GM23338 (cell line): ENCODE results near the gene TMEM270. TPM values are rescaled to one million over a fixed set of nuclear protein-coding genes. Genes with fewer than 3 reads are reported as not detected.

Experiments used
- ATAC-seq: fragments of 200-7000 bp; cut with Tn5 transposase; 3 replicates; pipeline ENCODE4 v1.9.1; 2020
- DNase-seq: peaks from one replicate; pipeline ENCODE4 v3.0.0-alpha.2; 2015; ENCODE audit warnings: low spot score
- H2AFZ ChIP-seq: fragments of 200-600 bp; sonication (generic); 2 replicates; pipeline ENCODE4 v1.8.0; 2016; ENCODE audit warnings: antibody characterized with exemption, mild to moderate bottlenecking, moderate library complexity
- H3F3A ChIP-seq: fragments of 200-600 bp; sonication (generic); replicated peaks from 2 replicates; pipeline ENCODE4 v1.8.0; 2017; ENCODE audit warnings: antibody characterized with exemption, mixed run types, low read depth
- H3K27ac ChIP-seq: fragments of 200-600 bp; sonication (generic); 2 replicates; pipeline ENCODE4 v1.6.1; 2016; ENCODE audit warnings: low read depth
- H3K27me3 ChIP-seq: fragments of 200-600 bp; sonication (generic); 2 replicates; pipeline ENCODE4 v1.8.0; 2016; ENCODE audit warnings: mild to moderate bottlenecking, mixed run types, moderate library complexity; ENCODE audit not compliant: insufficient read depth
- H3K36me3 ChIP-seq: fragments of 200-600 bp; sonication (generic); 2 replicates; pipeline ENCODE4 v1.8.0; 2016; ENCODE audit warnings: mild to moderate bottlenecking; ENCODE audit not compliant: insufficient read depth
- H3K4me1 ChIP-seq: fragments of 200-600 bp; sonication (generic); 2 replicates; pipeline ENCODE4 v1.8.0; 2016; ENCODE audit warnings: mild to moderate bottlenecking, moderate library complexity; ENCODE audit not compliant: insufficient read depth
- H3K4me2 ChIP-seq: fragments of 200-600 bp; sonication (generic); 2 replicates; pipeline ENCODE4 v1.7.1; 2017; ENCODE audit warnings: mixed run types
- H3K4me3 ChIP-seq: fragments of 200-600 bp; sonication (generic); 2 replicates; pipeline ENCODE4 v1.6.1; 2016; ENCODE audit warnings: mixed run types
- H3K79me2 ChIP-seq: fragments of 200-600 bp; sonication (generic); replicated peaks from 2 replicates; pipeline ENCODE4 v1.8.0; 2017; ENCODE audit warnings: mild to moderate bottlenecking; ENCODE audit not compliant: insufficient read depth
- H3K9me2 ChIP-seq: fragments of 200-600 bp; sonication (generic); 2 replicates; pipeline ENCODE4 v1.8.0; 2017; ENCODE audit not compliant: insufficient read depth
- H4K20me1 ChIP-seq: fragments of 200-600 bp; sonication (generic); replicated peaks from 2 replicates; pipeline ENCODE4 v1.8.0; 2017; ENCODE audit warnings: mild to moderate bottlenecking; ENCODE audit not compliant: insufficient read depth
- H3K27ac Mint-ChIP-seq: 2 replicates; pipeline ENCODE4 v1.8.0; 2020; ENCODE audit warnings: inconsistent platforms, mild to moderate bottlenecking, moderate library complexity, mixed read lengths
- H3K27me3 Mint-ChIP-seq: 3 replicates; pipeline ENCODE4 v1.8.0; 2022; ENCODE audit warnings: low read depth, mild to moderate bottlenecking, moderate library complexity, mixed read lengths, inconsistent platforms; ENCODE audit not compliant: insufficient read depth, poor library complexity
- H3K36me3 Mint-ChIP-seq: 3 replicates; pipeline ENCODE4 v1.8.0; 2021; ENCODE audit warnings: low read depth, mild to moderate bottlenecking, inconsistent platforms, moderate library complexity, mixed read lengths
- H3K4me1 Mint-ChIP-seq: 3 replicates; pipeline ENCODE4 v1.8.0; 2020; ENCODE audit warnings: mild to moderate bottlenecking, inconsistent platforms, mixed read lengths
- H3K4me3 Mint-ChIP-seq: 3 replicates; pipeline ENCODE4 v1.8.0; 2021; ENCODE audit warnings: moderate library complexity, mild to moderate bottlenecking, inconsistent platforms, mixed read lengths
- H3K9me3 Mint-ChIP-seq: 3 replicates; pipeline ENCODE4 v1.8.0; 2020; ENCODE audit warnings: moderate library complexity, mild to moderate bottlenecking, inconsistent platforms, mixed read lengths
- EZH2 ChIP-seq: fragments of 200-600 bp; sonication (generic); IDR thresholded peaks from one replicate; pipeline ENCODE4 v1.8.0; 2017; ENCODE audit warnings: antibody characterized with exemption, mild to moderate bottlenecking, low read depth; ENCODE audit not compliant: unreplicated experiment
- EZH2phosphoT487 ChIP-seq: fragments of 200-600 bp; sonication (generic); IDR thresholded peaks from one replicate; pipeline ENCODE4 v1.8.1; 2018; ENCODE audit warnings: antibody characterized with exemption; ENCODE audit not compliant: unreplicated experiment
- JUNB ChIP-seq: IDR thresholded peaks from one replicate; pipeline ENCODE4 v1.6.1; 2016; ENCODE audit warnings: antibody characterized with exemption; ENCODE audit not compliant: unreplicated experiment
- NANOG ChIP-seq: IDR thresholded peaks from 2 replicates; pipeline ENCODE4 v1.6.1; 2016; ENCODE audit warnings: antibody characterized with exemption, borderline replicate concordance
- POLR2AphosphoS5 ChIP-seq: IDR thresholded peaks from 2 replicates; pipeline ENCODE4 v1.6.1; 2016; ENCODE audit warnings: antibody characterized with exemption, low read depth
- ZNF114 ChIP-seq: fragments of 250-450 bp; sonication (Bioruptor Pico); IDR thresholded peaks from 2 replicates; pipeline ENCODE4 v1.5.0; 2020; ENCODE audit warnings: mild to moderate bottlenecking, moderate library complexity
- polyA plus RNA-seq: library from polyadenylated mRNA; unstranded; fragments of >200 nt; fragmentation: Nextera tagmentation; extraction: Ambion mirVana; gene quantifications from 2 replicates; pipeline ENCODE4 v1.2.1, GENCODE V29; 2016
- total RNA-seq: library from RNA; depleted of rRNA; stranded (reverse); fragments of >200 nt; shearing (Covaris generic); gene quantifications from 2 replicates; pipeline ENCODE4 v1.2.3, GENCODE V29; 2014
- TF ChIP-seq, protein P1 (sequence below): IDR thresholded peaks from one replicate; pipeline ENCODE4 v1.6.1; 2018; ENCODE audit warnings: antibody characterized with exemption; ENCODE audit not compliant: unreplicated experiment
- TF ChIP-seq, protein P2 (sequence below): IDR thresholded peaks from 2 replicates; pipeline ENCODE4 v1.6.1; 2016; ENCODE audit warnings: antibody characterized with exemption
- TF ChIP-seq, protein P3 (sequence below): fragments of 250-450 bp; sonication (Bioruptor Pico); IDR thresholded peaks from 2 replicates; pipeline ENCODE4 v1.5.0; 2020; ENCODE audit warnings: mild to moderate bottlenecking, moderate library complexity

TMEM270 gene
- total and polyA plus RNA-seq, 2 experiments from 2014 or later: not detected

DNA sequence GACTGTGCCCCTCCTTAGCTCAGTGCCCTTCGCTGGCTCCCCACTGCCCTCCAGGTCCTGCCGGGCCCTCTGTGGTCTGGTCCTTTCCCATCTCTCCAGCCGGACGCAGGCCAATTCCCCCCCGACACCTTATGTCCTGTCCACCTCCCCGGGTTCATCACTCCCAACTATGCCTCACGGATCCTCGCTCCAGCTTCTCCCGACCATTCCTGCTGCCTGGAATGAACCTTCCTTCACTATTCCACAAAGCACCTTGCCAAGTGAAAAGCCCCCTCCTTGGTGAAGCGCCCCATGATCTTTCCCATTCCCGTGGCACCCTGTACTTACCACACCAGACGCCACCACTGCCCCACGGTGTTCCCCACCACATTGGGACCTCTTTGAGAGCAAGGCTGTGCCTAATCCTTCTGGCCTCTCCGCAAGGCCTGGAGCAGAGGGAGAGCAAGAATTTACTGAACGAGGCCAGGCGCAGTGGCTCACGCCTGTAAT is 47.2 kb downstream of the TMEM270 start (continued):
- TF ChIP-seq, protein P1, sequence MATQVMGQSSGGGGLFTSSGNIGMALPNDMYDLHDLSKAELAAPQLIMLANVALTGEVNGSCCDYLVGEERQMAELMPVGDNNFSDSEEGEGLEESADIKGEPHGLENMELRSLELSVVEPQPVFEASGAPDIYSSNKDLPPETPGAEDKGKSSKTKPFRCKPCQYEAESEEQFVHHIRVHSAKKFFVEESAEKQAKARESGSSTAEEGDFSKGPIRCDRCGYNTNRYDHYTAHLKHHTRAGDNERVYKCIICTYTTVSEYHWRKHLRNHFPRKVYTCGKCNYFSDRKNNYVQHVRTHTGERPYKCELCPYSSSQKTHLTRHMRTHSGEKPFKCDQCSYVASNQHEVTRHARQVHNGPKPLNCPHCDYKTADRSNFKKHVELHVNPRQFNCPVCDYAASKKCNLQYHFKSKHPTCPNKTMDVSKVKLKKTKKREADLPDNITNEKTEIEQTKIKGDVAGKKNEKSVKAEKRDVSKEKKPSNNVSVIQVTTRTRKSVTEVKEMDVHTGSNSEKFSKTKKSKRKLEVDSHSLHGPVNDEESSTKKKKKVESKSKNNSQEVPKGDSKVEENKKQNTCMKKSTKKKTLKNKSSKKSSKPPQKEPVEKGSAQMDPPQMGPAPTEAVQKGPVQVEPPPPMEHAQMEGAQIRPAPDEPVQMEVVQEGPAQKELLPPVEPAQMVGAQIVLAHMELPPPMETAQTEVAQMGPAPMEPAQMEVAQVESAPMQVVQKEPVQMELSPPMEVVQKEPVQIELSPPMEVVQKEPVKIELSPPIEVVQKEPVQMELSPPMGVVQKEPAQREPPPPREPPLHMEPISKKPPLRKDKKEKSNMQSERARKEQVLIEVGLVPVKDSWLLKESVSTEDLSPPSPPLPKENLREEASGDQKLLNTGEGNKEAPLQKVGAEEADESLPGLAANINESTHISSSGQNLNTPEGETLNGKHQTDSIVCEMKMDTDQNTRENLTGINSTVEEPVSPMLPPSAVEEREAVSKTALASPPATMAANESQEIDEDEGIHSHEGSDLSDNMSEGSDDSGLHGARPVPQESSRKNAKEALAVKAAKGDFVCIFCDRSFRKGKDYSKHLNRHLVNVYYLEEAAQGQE: no peak
- no peak for TF ChIP-seq JUNB
- TF ChIP-seq, protein P2, sequence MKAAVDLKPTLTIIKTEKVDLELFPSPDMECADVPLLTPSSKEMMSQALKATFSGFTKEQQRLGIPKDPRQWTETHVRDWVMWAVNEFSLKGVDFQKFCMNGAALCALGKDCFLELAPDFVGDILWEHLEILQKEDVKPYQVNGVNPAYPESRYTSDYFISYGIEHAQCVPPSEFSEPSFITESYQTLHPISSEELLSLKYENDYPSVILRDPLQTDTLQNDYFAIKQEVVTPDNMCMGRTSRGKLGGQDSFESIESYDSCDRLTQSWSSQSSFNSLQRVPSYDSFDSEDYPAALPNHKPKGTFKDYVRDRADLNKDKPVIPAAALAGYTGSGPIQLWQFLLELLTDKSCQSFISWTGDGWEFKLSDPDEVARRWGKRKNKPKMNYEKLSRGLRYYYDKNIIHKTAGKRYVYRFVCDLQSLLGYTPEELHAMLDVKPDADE: no peak
- TF ChIP-seq NANOG: no peak
- no peak for TF ChIP-seq ZNF114
- TF ChIP-seq EZH2phosphoT487: no peak

GRCh38 chr7:73909051-73909941 is 48.3 kb downstream of the TMEM270 start:
- no peak overlapping the region for H3K27ac ChIP-seq
- no peaks in the 10 kb centered on the region for H3K9me2 ChIP-seq
- no peaks in the 10 kb centered on the region for H3F3A ChIP-seq
- no peak for ATAC-seq
- no peaks in the 10 kb centered on the region for H3K27me3 ChIP-seq
- Mint-ChIP-seq H3K27me3 (peaks cover 7% of the 10 kb centered on the region), H3K4me1 (peaks cover 10% of the 10 kb centered on the region; the same call in 2 of the 3 replicates), H3K36me3 (no peaks in the 10 kb centered on the region), H3K4me3 (no peak overlapping the region), H3K9me3 (no peaks in the 10 kb centered on the region), H3K27ac (no peak overlapping the region)
- H3K4me1 ChIP-seq: no peaks in the 10 kb centered on the region
- H3K4me3 ChIP-seq: no peak overlapping the region
- no peaks in the 10 kb centered on the region for H3K36me3 ChIP-seq
- H3K79me2 ChIP-seq: no peaks in the 10 kb centered on the region
- H2AFZ ChIP-seq: no peak overlapping the region
- H4K20me1 ChIP-seq: no peaks in the 10 kb centered on the region
- no peak for TF ChIP-seq EZH2
- TF ChIP-seq, protein P3, sequence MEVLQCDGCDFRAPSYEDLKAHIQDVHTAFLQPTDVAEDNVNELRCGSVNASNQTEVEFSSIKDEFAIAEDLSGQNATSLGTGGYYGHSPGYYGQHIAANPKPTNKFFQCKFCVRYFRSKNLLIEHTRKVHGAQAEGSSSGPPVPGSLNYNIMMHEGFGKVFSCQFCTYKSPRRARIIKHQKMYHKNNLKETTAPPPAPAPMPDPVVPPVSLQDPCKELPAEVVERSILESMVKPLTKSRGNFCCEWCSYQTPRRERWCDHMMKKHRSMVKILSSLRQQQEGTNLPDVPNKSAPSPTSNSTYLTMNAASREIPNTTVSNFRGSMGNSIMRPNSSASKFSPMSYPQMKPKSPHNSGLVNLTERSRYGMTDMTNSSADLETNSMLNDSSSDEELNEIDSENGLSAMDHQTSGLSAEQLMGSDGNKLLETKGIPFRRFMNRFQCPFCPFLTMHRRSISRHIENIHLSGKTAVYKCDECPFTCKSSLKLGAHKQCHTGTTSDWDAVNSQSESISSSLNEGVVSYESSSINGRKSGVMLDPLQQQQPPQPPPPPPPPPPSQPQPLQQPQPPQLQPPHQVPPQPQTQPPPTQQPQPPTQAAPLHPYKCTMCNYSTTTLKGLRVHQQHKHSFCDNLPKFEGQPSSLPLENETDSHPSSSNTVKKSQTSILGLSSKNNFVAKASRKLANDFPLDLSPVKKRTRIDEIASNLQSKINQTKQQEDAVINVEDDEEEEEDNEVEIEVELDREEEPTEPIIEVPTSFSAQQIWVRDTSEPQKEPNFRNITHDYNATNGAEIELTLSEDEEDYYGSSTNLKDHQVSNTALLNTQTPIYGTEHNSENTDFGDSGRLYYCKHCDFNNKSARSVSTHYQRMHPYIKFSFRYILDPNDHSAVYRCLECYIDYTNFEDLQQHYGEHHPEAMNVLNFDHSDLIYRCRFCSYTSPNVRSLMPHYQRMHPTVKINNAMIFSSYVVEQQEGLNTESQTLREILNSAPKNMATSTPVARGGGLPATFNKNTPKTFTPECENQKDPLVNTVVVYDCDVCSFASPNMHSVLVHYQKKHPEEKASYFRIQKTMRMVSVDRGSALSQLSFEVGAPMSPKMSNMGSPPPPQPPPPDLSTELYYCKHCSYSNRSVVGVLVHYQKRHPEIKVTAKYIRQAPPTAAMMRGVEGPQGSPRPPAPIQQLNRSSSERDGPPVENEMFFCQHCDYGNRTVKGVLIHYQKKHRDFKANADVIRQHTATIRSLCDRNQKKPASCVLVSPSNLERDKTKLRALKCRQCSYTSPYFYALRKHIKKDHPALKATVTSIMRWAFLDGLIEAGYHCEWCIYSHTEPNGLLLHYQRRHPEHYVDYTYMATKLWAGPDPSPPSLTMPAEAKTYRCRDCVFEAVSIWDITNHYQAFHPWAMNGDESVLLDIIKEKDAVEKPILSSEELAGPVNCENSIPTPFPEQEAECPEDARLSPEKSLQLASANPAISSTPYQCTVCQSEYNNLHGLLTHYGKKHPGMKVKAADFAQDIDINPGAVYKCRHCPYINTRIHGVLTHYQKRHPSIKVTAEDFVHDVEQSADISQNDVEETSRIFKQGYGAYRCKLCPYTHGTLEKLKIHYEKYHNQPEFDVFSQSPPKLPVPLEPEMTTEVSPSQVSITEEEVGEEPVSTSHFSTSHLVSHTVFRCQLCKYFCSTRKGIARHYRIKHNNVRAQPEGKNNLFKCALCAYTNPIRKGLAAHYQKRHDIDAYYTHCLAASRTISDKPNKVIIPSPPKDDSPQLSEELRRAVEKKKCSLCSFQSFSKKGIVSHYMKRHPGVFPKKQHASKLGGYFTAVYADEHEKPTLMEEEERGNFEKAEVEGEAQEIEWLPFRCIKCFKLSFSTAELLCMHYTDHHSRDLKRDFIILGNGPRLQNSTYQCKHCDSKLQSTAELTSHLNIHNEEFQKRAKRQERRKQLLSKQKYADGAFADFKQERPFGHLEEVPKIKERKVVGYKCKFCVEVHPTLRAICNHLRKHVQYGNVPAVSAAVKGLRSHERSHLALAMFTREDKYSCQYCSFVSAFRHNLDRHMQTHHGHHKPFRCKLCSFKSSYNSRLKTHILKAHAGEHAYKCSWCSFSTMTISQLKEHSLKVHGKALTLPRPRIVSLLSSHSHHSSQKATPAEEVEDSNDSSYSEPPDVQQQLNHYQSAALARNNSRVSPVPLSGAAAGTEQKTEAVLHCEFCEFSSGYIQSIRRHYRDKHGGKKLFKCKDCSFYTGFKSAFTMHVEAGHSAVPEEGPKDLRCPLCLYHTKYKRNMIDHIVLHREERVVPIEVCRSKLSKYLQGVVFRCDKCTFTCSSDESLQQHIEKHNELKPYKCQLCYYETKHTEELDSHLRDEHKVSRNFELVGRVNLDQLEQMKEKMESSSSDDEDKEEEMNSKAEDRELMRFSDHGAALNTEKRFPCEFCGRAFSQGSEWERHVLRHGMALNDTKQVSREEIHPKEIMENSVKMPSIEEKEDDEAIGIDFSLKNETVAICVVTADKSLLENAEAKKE (CRISPR knock-in tag): no peak
- TF ChIP-seq POLR2AphosphoS5: no peak
- TF ChIP-seq, protein P2: no peak
- no peak for TF ChIP-seq ZNF114
- DNase-seq: no peak
- no peak overlapping the region for H3K4me2 ChIP-seq
